Measurements from ENCODE around the gene SEPTIN8.

- no peak for TF ChIP-seq CTCF (IDR thresholded peaks at IDR 0.05)
- no peak for TF ChIP-seq POLR2A (IDR thresholded peaks at IDR 0.05)
Observed at GRCh38 chr5:132776938-132777208, 166 bp downstream of the SEPTIN8 start.
